Measurements from ENCODE around the gene PPFIA1. TPM values are rescaled to one million over a fixed set of nuclear protein-coding genes. Genes with fewer than 3 reads are reported as not detected.

The PPFIA1 gene
- total RNA-seq, 1 donor from 2014 or later, result 42.8 TPM

Small RNA genes within 50 kb of the gene (microRNA-seq; reads per million reads assigned to microRNA genes)
- gene MIR548K, result 5.8 reads per million, percentile 9 among the genes with 10 or more reads in this experiment

Other genes with a start within 250 kb of the PPFIA1 start
- gene ANO1, start 192.4 kb upstream of the PPFIA1 start, total RNA-seq, result 18.4 TPM
- gene FADD, start 67.4 kb upstream of the PPFIA1 start, total RNA-seq, result 8.6 TPM
- gene CTTN, start 127.8 kb downstream of the PPFIA1 start, total RNA-seq, result 171 TPM

Data from cardiac septum (tissue), 1 donor.